Astrocyte (in vitro differentiated cells and primary cell): Measurements from ENCODE around the gene OR56A5. TPM values are rescaled to one million over a fixed set of nuclear protein-coding genes. Genes with fewer than 3 reads are reported as not detected.

ENCODE experiments used
- DNase-seq: peaks from one replicate; pipeline ENCODE4 v3.0.0-alpha.2; 2010; ENCODE audit warnings: low read depth
- FAIRE-seq: peaks from 2 replicates; lab custom pipeline; 2011; peaks lifted over from hg19 to GRCh38; lab: Jason Lieb, UNC
- H2AFZ ChIP-seq: 2 replicates; pipeline ENCODE4 v1.6.0; 2012; ENCODE audit warnings: low read depth, low read length, inconsistent platforms
- H3K27ac ChIP-seq: 2 replicates; pipeline ENCODE4 v1.5.1; 2011; ENCODE audit warnings: low read depth, low read length, inconsistent platforms
- H3K27me3 ChIP-seq: 2 replicates; pipeline ENCODE4 v1.6.0; 2011; ENCODE audit warnings: low read length, inconsistent platforms; ENCODE audit not compliant: insufficient read depth
- H3K36me3 ChIP-seq: 2 replicates; pipeline ENCODE4 v1.5.1; 2011; ENCODE audit warnings: low read length, inconsistent platforms; ENCODE audit not compliant: insufficient read depth
- H3K4me1 ChIP-seq: 2 replicates; pipeline ENCODE4 v1.5.1; 2011; ENCODE audit warnings: low read length, inconsistent platforms; ENCODE audit not compliant: insufficient read depth
- H3K4me2 ChIP-seq: 2 replicates; pipeline ENCODE4 v1.6.0; 2012; ENCODE audit warnings: low read length, inconsistent platforms
- H3K4me3 ChIP-seq: 2 replicates; pipeline ENCODE4 v1.5.1; 2011; ENCODE audit warnings: low read depth, mild to moderate bottlenecking, low read length, inconsistent platforms; ENCODE audit not compliant: insufficient read depth
- H3K79me2 ChIP-seq: 2 replicates; pipeline ENCODE4 v1.6.0; 2012; ENCODE audit warnings: mild to moderate bottlenecking, low read length, inconsistent platforms; ENCODE audit not compliant: insufficient read depth
- H3K9ac ChIP-seq: 2 replicates; pipeline ENCODE4 v1.6.0; 2012; ENCODE audit warnings: mild to moderate bottlenecking, low read length, inconsistent platforms
- H3K9me3 ChIP-seq: 2 replicates; pipeline ENCODE4 v1.5.1; 2012; ENCODE audit warnings: low read depth, mild to moderate bottlenecking, low read length, inconsistent platforms; ENCODE audit not compliant: insufficient read depth
- H4K20me1 ChIP-seq: 2 replicates; pipeline ENCODE4 v1.6.0; 2012; ENCODE audit warnings: low read length, inconsistent platforms; ENCODE audit not compliant: insufficient read depth
- H3K27ac Mint-ChIP-seq: one replicate; pipeline ENCODE4 v1.8.0; 2021; ENCODE audit warnings: mild to moderate bottlenecking, mixed read lengths; ENCODE audit not compliant: unreplicated experiment
- H3K27me3 Mint-ChIP-seq: one replicate; pipeline ENCODE4 v1.8.0; 2021; ENCODE audit warnings: low read depth, mixed read lengths; ENCODE audit not compliant: unreplicated experiment
- H3K36me3 Mint-ChIP-seq: one replicate; pipeline ENCODE4 v1.8.0; 2021; ENCODE audit warnings: low read depth, mixed read lengths; ENCODE audit not compliant: unreplicated experiment
- H3K4me1 Mint-ChIP-seq: one replicate; pipeline ENCODE4 v1.8.0; 2021; ENCODE audit warnings: low read depth, mixed read lengths; ENCODE audit not compliant: unreplicated experiment
- H3K4me3 Mint-ChIP-seq: one replicate; pipeline ENCODE4 v1.8.0; 2021; ENCODE audit warnings: mild to moderate bottlenecking, moderate library complexity, mixed read lengths; ENCODE audit not compliant: unreplicated experiment
- H3K9me3 Mint-ChIP-seq: one replicate; pipeline ENCODE4 v1.8.0; 2021; ENCODE audit warnings: mild to moderate bottlenecking, mixed read lengths; ENCODE audit not compliant: unreplicated experiment
- EZH2 ChIP-seq: IDR thresholded peaks from 2 replicates; pipeline ENCODE4 v1.6.1; 2012; ENCODE audit warnings: mild to moderate bottlenecking, low read length, inconsistent platforms; ENCODE audit not compliant: insufficient read depth
- total RNA-seq: library from RNA; stranded (reverse); gene quantifications from 2 replicates; pipeline ENCODE4 v1.2.1, GENCODE V29; 2021
- TF ChIP-seq, protein P1 (sequence below): IDR thresholded peaks from 2 replicates; pipeline ENCODE4 v1.5.1; 2011; ENCODE audit warnings: low read depth, mild to moderate bottlenecking, inconsistent platforms, low read length, moderate library complexity; ENCODE audit not compliant: insufficient read depth

OR56A5 gene
- total RNA-seq, 1 donor from 2014 or later = not detected

DNA sequence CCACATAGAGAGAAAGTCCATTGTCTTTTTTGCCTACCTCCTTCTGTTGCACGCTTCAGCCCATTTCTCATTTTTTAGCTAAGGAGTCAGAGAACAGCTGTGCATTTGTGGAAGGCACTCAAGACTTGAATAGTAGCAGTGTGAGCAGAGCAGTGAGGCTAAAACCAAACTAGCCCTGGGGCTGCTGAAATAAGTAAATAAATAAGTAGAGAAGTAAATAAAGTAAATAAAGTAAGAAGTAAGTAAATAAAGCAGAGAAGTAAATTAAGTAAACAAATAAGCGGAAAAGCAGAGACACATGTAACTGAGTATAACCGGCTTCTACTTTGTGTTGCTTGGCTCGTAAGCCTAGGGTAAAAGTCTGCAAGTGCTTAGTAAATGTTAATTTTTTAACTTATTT, 20.9 kb upstream of the OR56A5 start:
- Mint-ChIP-seq H3K4me3 (no peak overlapping the region), H3K4me1 (no peaks in the 10 kb centered on the region), H3K36me3 (no peaks in the 10 kb centered on the region), H3K27me3 (peaks cover 10% of the 10 kb centered on the region), H3K27ac (no peak overlapping the region), H3K9me3 (no peaks in the 10 kb centered on the region)
- no peak overlapping the region for H3K9ac ChIP-seq
- H3K4me1 ChIP-seq = no peaks in the 10 kb centered on the region
- no peak overlapping the region for H2AFZ ChIP-seq
- peaks cover 3% of the 10 kb centered on the region for H3K9me3 ChIP-seq
- TF ChIP-seq EZH2 = no peak
- FAIRE-seq (no peak), DNase-seq (no peak)
- no peak overlapping the region for H3K27ac ChIP-seq
- H4K20me1 ChIP-seq = no peaks in the 10 kb centered on the region
- H3K4me3 ChIP-seq = no peak overlapping the region
- no peaks in the 10 kb centered on the region for H3K79me2 ChIP-seq
- no peaks in the 10 kb centered on the region for H3K27me3 ChIP-seq
- no peaks in the 10 kb centered on the region for H3K36me3 ChIP-seq
- no peak overlapping the region for H3K4me2 ChIP-seq

DNA sequence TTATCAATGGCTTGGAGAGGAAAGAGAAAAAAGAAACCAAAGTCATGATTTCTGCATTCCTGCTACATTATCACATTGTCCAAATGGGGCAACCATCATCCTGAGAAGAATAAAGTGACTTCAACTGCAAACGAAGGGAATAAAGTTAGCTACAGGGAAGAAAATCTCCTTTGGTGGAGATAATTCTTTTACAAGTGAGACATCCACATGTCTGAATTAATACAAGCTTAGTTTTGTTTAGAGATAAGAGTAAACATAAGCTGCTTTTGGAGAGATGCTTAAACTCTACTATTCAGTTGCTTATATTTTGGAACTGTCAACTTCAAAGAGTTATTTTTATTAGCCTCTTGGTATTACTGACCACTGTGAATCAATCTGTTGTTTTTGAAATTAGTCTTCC, 18.6 kb upstream of the OR56A5 start, which contains the start of gene OR52L1:
OR52L1 (minus strand) TSS at position 101 of the 400 bp plus-strand sequence; CDS start at position 46, 55 bp downstream.
- Mint-ChIP-seq H3K27me3 (peaks cover 10% of the 10 kb centered on the region), H3K4me1 (no peaks in the 10 kb centered on the region), H3K36me3 (no peaks in the 10 kb centered on the region), H3K9me3 (no peaks in the 10 kb centered on the region), H3K4me3 (no peak within 1 kb of the TSS), H3K27ac (no peak within 1 kb of the TSS)
- H4K20me1 ChIP-seq = no peaks in the 10 kb centered on the region
- H2AFZ ChIP-seq = no peak within 1 kb of the TSS
- FAIRE-seq = no peak
- no peak for DNase-seq
- no peaks in the 10 kb centered on the region for H3K27me3 ChIP-seq
- H3K9ac ChIP-seq = no peak within 1 kb of the TSS
- no peaks in the 10 kb centered on the region for H3K4me1 ChIP-seq
- no peak within 1 kb of the TSS for H3K4me2 ChIP-seq
- H3K27ac ChIP-seq = no peak within 1 kb of the TSS
- no peak within 1 kb of the TSS for H3K4me3 ChIP-seq
- TF ChIP-seq EZH2 = no peak
- TF ChIP-seq, protein P1, sequence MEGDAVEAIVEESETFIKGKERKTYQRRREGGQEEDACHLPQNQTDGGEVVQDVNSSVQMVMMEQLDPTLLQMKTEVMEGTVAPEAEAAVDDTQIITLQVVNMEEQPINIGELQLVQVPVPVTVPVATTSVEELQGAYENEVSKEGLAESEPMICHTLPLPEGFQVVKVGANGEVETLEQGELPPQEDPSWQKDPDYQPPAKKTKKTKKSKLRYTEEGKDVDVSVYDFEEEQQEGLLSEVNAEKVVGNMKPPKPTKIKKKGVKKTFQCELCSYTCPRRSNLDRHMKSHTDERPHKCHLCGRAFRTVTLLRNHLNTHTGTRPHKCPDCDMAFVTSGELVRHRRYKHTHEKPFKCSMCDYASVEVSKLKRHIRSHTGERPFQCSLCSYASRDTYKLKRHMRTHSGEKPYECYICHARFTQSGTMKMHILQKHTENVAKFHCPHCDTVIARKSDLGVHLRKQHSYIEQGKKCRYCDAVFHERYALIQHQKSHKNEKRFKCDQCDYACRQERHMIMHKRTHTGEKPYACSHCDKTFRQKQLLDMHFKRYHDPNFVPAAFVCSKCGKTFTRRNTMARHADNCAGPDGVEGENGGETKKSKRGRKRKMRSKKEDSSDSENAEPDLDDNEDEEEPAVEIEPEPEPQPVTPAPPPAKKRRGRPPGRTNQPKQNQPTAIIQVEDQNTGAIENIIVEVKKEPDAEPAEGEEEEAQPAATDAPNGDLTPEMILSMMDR = no peak
- peaks cover 5% of the 10 kb centered on the region for H3K9me3 ChIP-seq
- no peaks in the 10 kb centered on the region for H3K36me3 ChIP-seq
- H3K79me2 ChIP-seq = no peaks in the 10 kb centered on the region

DNA sequence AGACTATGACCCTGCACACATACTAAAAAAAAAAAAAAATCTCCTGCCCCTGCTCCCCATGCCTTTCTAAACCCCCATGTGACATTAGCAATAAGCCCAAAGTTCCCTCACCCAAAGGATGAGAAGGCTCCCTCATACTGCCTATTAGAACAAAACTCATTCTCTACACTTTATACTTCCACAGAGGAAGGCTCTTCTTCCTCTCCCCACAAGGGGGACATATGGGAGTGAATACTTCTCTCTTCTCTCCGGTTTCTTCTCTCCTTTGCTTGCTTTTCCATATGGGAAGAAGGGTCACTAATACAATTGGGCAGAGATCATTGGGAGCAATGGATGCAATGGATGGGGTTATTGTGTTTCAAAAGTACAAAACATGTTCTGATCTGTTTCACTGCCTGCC, 15.1 kb upstream of the OR56A5 start:
- Mint-ChIP-seq H3K4me3 (no peak overlapping the region), H3K4me1 (no peaks in the 10 kb centered on the region), H3K36me3 (no peaks in the 10 kb centered on the region), H3K9me3 (no peaks in the 10 kb centered on the region), H3K27ac (no peak overlapping the region), H3K27me3 (peaks cover 2% of the 10 kb centered on the region)
- Histone ChIP-seq H3K4me3 (no peak overlapping the region), H3K27me3 (no peaks in the 10 kb centered on the region), H3K36me3 (no peaks in the 10 kb centered on the region), H2AFZ (no peak overlapping the region), H3K4me2 (no peak overlapping the region), H3K79me2 (no peaks in the 10 kb centered on the region), H3K9ac (no peak overlapping the region), H3K4me1 (no peaks in the 10 kb centered on the region), H4K20me1 (no peaks in the 10 kb centered on the region), H3K9me3 (peaks cover 3% of the 10 kb centered on the region), H3K27ac (no peak overlapping the region)
- DNase-seq (no peak), FAIRE-seq (no peak)
- TF ChIP-seq, protein P1 = no peak
- TF ChIP-seq EZH2 = no peak
